Central memory CD8-positive, alpha-beta T cell (primary cell): Measurements from ENCODE around the gene PPFIA3.
"Not testable (repeated sequence)": the region's sequence is repeated elsewhere in the genome, so short reads cannot be mapped to it uniquely, and the experiment has no call there.

Experiments
- ATAC-seq: fragments of 150-1000 bp; cut with Tn5 transposase; replicated peaks from 2 replicates; pipeline ENCODE4 v1.10.0; 2022; ENCODE audit warnings: mild to moderate bottlenecking, moderate FRiP score, moderate number of reproducible peaks; ENCODE audit not compliant: poor library complexity, severe bottlenecking; ENCODE audit errors: extremely low read depth
- DNase-seq, 2 donors: peaks; one replicate each; pipeline ENCODE4 v3.0.0; 2021; ENCODE audit warnings: low spot score in 2 of 2
- H3K27ac Mint-ChIP-seq: one replicate; pipeline ENCODE4 v1.8.0; 2022; ENCODE audit warnings: low read depth, mild to moderate bottlenecking, moderate library complexity, mixed read lengths
- H3K27me3 Mint-ChIP-seq: one replicate; pipeline ENCODE4 v1.8.0; 2022; ENCODE audit warnings: mixed read lengths
- H3K36me3 Mint-ChIP-seq: one replicate; pipeline ENCODE4 v1.8.0; 2022; ENCODE audit warnings: mild to moderate bottlenecking, moderate library complexity, mixed read lengths; ENCODE audit not compliant: insufficient read depth
- H3K4me1 Mint-ChIP-seq: one replicate; pipeline ENCODE4 v1.8.0; 2022; ENCODE audit warnings: mixed read lengths
- H3K4me3 Mint-ChIP-seq: one replicate; pipeline ENCODE4 v1.8.0; 2022; ENCODE audit warnings: mild to moderate bottlenecking, moderate library complexity, mixed read lengths
- H3K9me3 Mint-ChIP-seq: one replicate; pipeline ENCODE4 v1.8.0; 2022; ENCODE audit warnings: mixed read lengths

The PPFIA3 gene

GRCh38 chr19:49165111-49165750, 45.9 kb downstream of the PPFIA3 start:
- H3K4me3 Mint-ChIP-seq, result no peak overlapping the region
- H3K27me3 Mint-ChIP-seq, result peaks cover 49% of the 10 kb centered on the region
- ATAC-seq (no peak), DNase-seq (no peak)
- no peaks in the 10 kb centered on the region for H3K36me3 Mint-ChIP-seq
- H3K4me1 Mint-ChIP-seq, result no peaks in the 10 kb centered on the region
- no peaks in the 10 kb centered on the region for H3K9me3 Mint-ChIP-seq
- H3K27ac Mint-ChIP-seq, result no peak overlapping the region

DNA sequence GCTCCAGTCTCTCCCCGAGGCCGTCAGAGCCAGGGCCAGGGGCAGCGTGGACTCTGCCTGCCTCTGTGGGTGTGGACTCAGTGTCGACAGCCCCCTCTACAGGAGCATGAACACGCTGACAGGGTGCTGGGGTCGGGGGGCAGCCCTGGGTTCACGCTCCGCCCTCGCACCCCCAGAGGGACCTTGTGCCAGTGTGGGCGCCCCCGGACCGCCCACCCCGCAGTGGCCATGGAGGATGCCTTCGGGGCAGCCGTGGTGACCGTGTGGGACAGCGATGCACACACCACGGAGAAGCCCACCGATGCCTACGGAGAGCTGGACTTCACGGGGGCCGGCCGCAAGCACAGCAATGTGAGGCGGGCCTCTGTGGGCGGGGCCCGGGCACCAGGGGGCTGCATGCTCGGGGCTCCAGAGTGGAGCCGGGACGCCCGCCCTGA, 46.5 kb downstream of the PPFIA3 start:
- no peaks in the 10 kb centered on the region for H3K4me1 Mint-ChIP-seq
- H3K36me3 Mint-ChIP-seq, result no peaks in the 10 kb centered on the region
- DNase-seq (no peak), ATAC-seq (no peak)
- H3K27me3 Mint-ChIP-seq, result peaks cover 42% of the 10 kb centered on the region
- H3K4me3 Mint-ChIP-seq, result no peak overlapping the region
- H3K9me3 Mint-ChIP-seq, result no peaks in the 10 kb centered on the region
- no peak overlapping the region for H3K27ac Mint-ChIP-seq

DNA sequence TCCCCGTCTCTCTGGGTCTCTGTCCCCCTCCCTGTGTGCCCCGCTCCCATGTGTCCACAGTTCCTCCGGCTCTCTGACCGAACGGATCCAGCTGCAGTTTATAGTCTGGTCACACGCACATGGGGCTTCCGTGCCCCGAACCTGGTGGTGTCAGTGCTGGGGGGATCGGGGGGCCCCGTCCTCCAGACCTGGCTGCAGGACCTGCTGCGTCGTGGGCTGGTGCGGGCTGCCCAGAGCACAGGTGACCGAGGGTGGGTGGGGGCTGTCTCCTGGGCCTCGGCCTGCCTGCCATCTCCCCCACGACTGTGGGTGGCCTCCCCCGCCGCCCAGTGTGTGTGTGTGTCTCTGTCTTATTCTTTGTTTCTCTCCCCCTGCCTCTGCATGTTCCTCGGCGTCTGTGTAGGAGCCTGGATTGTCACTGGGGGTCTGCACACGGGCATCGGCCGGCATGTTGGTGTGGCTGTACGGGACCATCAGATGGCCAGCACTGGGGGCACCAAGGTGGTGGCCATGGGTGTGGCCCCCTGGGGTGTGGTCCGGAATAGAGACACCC, 48.6 kb downstream of the PPFIA3 start:
- DNase-seq (no peak), ATAC-seq (no peak)
- Mint-ChIP-seq H3K4me3 (no peak overlapping the region), H3K36me3 (no peaks in the 10 kb centered on the region), H3K9me3 (no peaks in the 10 kb centered on the region), H3K27me3 (peaks cover 31% of the 10 kb centered on the region), H3K4me1 (no peaks in the 10 kb centered on the region), H3K27ac (peak overlapping the region; percentile 80)

DNA sequence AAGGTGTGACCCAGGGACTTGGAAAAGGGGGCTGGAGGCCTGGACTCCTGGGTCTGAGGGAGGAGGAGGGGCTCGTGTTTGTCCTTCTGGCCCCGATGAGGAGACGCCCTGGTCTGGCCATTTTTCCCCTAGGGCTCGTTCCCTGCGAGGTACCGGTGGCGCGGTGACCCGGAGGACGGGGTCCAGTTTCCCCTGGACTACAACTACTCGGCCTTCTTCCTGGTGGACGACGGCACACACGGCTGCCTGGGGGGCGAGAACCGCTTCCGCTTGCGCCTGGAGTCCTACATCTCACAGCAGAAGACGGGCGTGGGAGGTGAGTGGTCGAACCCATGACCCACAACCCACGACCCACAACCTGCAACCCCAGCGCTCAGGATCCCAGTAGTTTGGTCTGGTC, 49.1 kb downstream of the PPFIA3 start:
- Mint-ChIP-seq H3K36me3 (no peaks in the 10 kb centered on the region), H3K4me3 (no peak overlapping the region), H3K9me3 (no peaks in the 10 kb centered on the region), H3K4me1 (no peaks in the 10 kb centered on the region), H3K27me3 (peaks cover 31% of the 10 kb centered on the region), H3K27ac (no peak overlapping the region)
- DNase-seq, result no peak
- no peak for ATAC-seq

DNA sequence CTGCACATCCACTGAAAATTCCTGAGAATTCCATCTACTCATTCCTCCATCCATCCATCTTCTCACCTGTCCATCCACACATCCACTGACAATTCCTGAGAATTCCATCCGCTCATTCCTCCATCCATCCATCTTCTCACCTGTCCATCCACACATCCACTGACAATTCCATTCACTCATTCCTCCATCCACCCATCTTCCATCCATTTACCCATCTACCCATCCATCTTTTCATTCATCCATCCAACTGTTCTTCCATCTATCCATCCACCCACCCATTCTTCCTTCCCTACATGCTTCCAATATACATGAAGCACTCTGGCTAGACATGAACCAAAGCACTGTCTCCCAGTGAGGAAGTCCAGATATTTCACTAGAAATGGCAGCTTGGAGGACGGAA, 53.9 kb downstream of the PPFIA3 start:
- DNase-seq, result no peak
- ATAC-seq, result no peak
- no peak overlapping the region for H3K4me3 Mint-ChIP-seq

DNA sequence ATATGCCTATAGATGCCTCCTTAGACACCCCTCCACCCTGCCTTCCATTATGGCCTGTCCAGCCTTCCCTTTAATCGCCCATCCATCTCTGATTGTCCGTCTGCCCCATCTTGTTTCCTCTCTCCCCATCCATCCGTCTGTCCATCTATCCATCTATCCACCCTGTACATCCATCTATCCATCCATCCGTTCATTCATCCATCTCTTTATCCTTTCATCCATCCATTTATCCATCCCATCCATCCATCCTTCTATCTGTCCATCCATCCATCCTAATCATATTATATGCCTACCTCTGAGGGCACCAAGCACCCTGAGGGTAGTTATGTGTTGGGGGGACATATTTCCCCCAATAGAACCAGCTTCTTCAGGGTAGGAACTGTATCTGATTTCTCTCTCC, 61.3 kb downstream of the PPFIA3 start:
- no peaks in the 10 kb centered on the region for H3K27me3 Mint-ChIP-seq
- H3K9me3 Mint-ChIP-seq, result peaks cover 11% of the 10 kb centered on the region
- H3K36me3 Mint-ChIP-seq, result no peaks in the 10 kb centered on the region
- no peak for ATAC-seq
- no peaks in the 10 kb centered on the region for H3K4me1 Mint-ChIP-seq
- DNase-seq, result no peak
- H3K27ac Mint-ChIP-seq, result no peak overlapping the region
- H3K4me3 Mint-ChIP-seq, result no peak overlapping the region

More for the DNA sequence above, 53.9 kb downstream of the PPFIA3 start:
- Mint-ChIP-seq H3K4me1 (no peaks in the 10 kb centered on the region), H3K9me3 (no peaks in the 10 kb centered on the region), H3K36me3 (no peaks in the 10 kb centered on the region), H3K27me3 (no peaks in the 10 kb centered on the region), H3K27ac (no peak overlapping the region)

- not testable (repeated sequence) for H3K36me3 Mint-ChIP-seq, H3K4me3 Mint-ChIP-seq, H3K27ac Mint-ChIP-seq, H3K27me3 Mint-ChIP-seq, H3K4me1 Mint-ChIP-seq, ATAC-seq, DNase-seq
- H3K9me3 Mint-ChIP-seq, result peaks cover 11% of the 10 kb centered on the region
Measured at GRCh38 chr19:49182010-49182847, 62.9 kb downstream of the PPFIA3 start.

DNA sequence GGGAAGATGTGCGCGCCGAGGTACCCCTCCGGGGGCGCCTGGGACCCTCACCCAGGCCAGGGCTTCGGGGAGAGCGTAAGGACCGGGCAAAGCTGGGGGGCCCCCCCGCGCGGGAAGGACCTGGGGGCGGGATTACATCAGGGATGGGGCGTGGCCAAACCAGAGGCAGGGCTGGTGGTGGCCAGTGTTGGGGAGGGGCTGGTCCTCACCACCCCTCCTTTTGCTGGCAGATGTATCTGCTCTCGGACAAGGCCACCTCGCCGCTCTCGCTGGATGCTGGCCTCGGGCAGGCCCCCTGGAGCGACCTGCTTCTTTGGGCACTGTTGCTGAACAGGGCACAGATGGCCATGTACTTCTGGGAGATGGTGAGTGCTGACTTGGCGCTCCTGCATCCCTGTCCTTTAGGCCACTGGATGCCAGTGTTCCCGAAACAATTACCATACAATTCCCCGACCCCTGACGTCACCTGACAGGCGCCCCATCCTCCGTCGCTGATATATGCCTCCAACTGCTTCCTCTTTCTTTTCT, 63.6 kb downstream of the PPFIA3 start:
- H3K27ac Mint-ChIP-seq, result no peak overlapping the region
- H3K36me3 Mint-ChIP-seq, result no peaks in the 10 kb centered on the region
- H3K4me3 Mint-ChIP-seq, result no peak overlapping the region
- DNase-seq (no peak), ATAC-seq (no peak)
- H3K9me3 Mint-ChIP-seq, result peaks cover 11% of the 10 kb centered on the region
- H3K4me1 Mint-ChIP-seq, result no peaks in the 10 kb centered on the region
- no peaks in the 10 kb centered on the region for H3K27me3 Mint-ChIP-seq

DNA sequence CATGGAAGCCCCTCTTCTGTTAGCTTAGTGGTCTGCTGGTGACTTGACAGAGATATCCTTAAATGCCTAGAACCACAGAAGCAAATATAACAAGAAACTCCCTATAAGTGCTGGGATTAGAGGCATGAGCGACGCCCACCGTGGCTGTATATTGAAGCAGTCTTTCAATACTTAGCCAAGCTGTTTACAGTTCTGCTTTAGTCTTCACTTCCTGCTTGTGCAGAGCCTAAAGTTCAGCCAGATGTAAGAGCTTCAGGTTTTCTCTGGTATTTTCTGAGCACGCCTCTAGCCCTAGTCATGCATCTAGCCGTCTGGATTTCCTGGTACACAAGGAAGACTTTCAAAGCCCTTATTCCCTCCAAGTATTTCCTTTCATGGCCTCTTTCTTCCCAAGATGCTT, 66.8 kb downstream of the PPFIA3 start:
- Mint-ChIP-seq H3K27me3 (peaks cover 10% of the 10 kb centered on the region), H3K27ac (no peak overlapping the region), H3K4me3 (no peak overlapping the region), H3K36me3 (no peaks in the 10 kb centered on the region), H3K9me3 (peaks cover 11% of the 10 kb centered on the region), H3K4me1 (peaks cover 8% of the 10 kb centered on the region)
- ATAC-seq (no peak), DNase-seq (no peak)

DNA sequence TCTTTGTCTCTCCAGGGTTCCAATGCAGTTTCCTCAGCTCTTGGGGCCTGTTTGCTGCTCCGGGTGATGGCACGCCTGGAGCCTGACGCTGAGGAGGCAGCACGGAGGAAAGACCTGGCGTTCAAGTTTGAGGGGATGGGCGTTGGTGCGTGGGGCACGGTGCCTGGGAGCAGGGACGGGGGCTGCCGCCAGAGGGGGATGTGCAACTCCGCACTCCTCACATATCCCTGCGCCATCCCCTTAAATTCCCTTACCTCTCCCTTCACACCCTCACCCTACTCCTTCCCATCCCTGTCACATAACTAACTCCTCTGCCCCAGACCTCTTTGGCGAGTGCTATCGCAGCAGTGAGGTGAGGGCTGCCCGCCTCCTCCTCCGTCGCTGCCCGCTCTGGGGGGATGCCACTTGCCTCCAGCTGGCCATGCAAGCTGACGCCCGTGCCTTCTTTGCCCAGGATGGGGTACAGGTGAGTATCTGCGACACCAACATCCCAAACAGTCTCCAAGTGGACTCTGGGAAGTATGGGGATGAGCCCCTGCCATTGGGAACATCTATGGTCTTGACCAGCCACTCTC, 69.4 kb downstream of the PPFIA3 start:
- no peak for DNase-seq
- H3K27ac Mint-ChIP-seq, result no peak overlapping the region
- peaks cover 10% of the 10 kb centered on the region for H3K27me3 Mint-ChIP-seq
- H3K4me3 Mint-ChIP-seq, result no peak overlapping the region
- peaks cover 6% of the 10 kb centered on the region for H3K9me3 Mint-ChIP-seq
- no peaks in the 10 kb centered on the region for H3K36me3 Mint-ChIP-seq
- H3K4me1 Mint-ChIP-seq, result peaks cover 8% of the 10 kb centered on the region
- no peak for ATAC-seq

- DNase-seq (no peak), ATAC-seq (no peak)
- Mint-ChIP-seq H3K27me3 (peaks cover 10% of the 10 kb centered on the region), H3K4me3 (no peak overlapping the region), H3K9me3 (peaks cover 1% of the 10 kb centered on the region), H3K36me3 (no peaks in the 10 kb centered on the region), H3K4me1 (peaks cover 8% of the 10 kb centered on the region), H3K27ac (no peak overlapping the region)
Measured at GRCh38 chr19:49189259-49189658, 69.9 kb downstream of the PPFIA3 start.

DNA sequence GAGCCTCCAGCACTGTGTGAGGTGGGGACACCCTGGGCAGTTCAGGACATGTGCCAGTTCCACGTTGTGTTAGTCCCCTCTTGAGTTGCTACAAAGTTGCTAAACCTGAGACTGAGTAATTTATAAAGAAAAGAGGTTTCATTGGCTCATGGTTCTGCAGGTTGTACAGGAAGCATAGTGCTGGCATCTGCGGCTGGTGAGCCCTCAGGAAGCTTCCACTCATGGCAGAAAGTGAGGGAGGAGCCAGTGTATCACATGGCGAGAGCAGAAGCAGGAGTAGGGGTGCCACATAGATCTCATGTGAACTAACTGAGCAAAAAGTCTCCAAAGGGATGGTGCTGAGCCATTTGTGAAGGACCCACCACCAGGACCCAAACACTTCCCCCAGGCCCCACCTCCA, 71.4 kb downstream of the PPFIA3 start:
- ATAC-seq, result no peak
- Mint-ChIP-seq H3K9me3 (no peaks in the 10 kb centered on the region), H3K27ac (no peak overlapping the region), H3K36me3 (no peaks in the 10 kb centered on the region), H3K27me3 (peaks cover 10% of the 10 kb centered on the region), H3K4me1 (peaks cover 8% of the 10 kb centered on the region), H3K4me3 (no peak overlapping the region)
- DNase-seq, result no peak
